Lung (tissue), 12 donors: ENCODE results near the gene CD1D. TPM values are rescaled to one million over a fixed set of nuclear protein-coding genes. Genes with fewer than 3 reads are reported as not detected.
"Not testable (repeated sequence)": the region's sequence is repeated elsewhere in the genome, so short reads cannot be mapped to it uniquely, and the experiment has no call there.

Experiments
- ATAC-seq: fragments of 200-7000 bp; cut with Tn5 transposase; one replicate; pipeline ENCODE4 v1.9.1; 2020; ENCODE audit warnings: moderate number of reproducible peaks; ENCODE audit not compliant: insufficient read depth, low FRiP score
- DNase-seq, 3 donors: peaks; one replicate each; pipeline ENCODE4 v3.0.0-alpha.2; 2013 to 2017
- H3K27ac ChIP-seq, 2 donors: one replicate each; pipeline ENCODE4 v1.5.1; 2013; ENCODE audit warnings: mild to moderate bottlenecking in 2 of 2, moderate library complexity in 2 of 2, control low read depth in 1 of 2, inconsistent platforms in 1 of 2, low read depth in 1 of 2, low read length in 1 of 2
- H3K27me3 ChIP-seq, 3 donors: one replicate each; pipeline ENCODE4 v1.5.1; 2013; ENCODE audit warnings: low read length in 2 of 3; ENCODE audit not compliant: control insufficient read depth in 3 of 3, insufficient read depth in 3 of 3
- H3K36me3 ChIP-seq, 4 donors: one replicate each; pipeline ENCODE4 v1.5.1; 2013; ENCODE audit warnings: low read length in 4 of 4, mild to moderate bottlenecking in 1 of 4, moderate library complexity in 1 of 4; ENCODE audit not compliant: control insufficient read depth in 4 of 4, insufficient read depth in 4 of 4
- H3K4me1 ChIP-seq, 5 donors: one replicate each; pipeline ENCODE4 v1.5.1; 2013; ENCODE audit warnings: low read length in 5 of 5, mild to moderate bottlenecking in 2 of 5, moderate library complexity in 1 of 5; ENCODE audit not compliant: control insufficient read depth in 5 of 5, insufficient read depth in 5 of 5
- H3K4me3 ChIP-seq: one replicate; pipeline ENCODE4 v1.5.1; 2013; ENCODE audit warnings: mild to moderate bottlenecking, control low read depth, moderate library complexity
- H3K9ac ChIP-seq, 2 donors: one replicate each; pipeline ENCODE4 v1.5.1; 2013; ENCODE audit warnings: low read length in 2 of 2, control low read depth in 1 of 2; ENCODE audit not compliant: insufficient read depth in 1 of 2
- H3K9me3 ChIP-seq, 4 donors: one replicate each; pipeline ENCODE4 v1.5.1; 2013; ENCODE audit warnings: low read length in 3 of 4, mild to moderate bottlenecking in 1 of 4, moderate library complexity in 1 of 4; ENCODE audit not compliant: control insufficient read depth in 4 of 4, insufficient read depth in 3 of 4
- CTCF ChIP-seq: IDR thresholded peaks from 2 replicates; pipeline ENCODE4 v1.5.1; 2012; ENCODE audit warnings: mild to moderate bottlenecking; ENCODE audit errors: control extremely low read depth, extremely low read depth
- WGBS, 2 donors: extraction: QIAGEN DNeasy Blood & Tissue Kit; methylation state at CpG; one replicate each; pipeline ENCODE4 v1.1.7; 2013; 5-methylcytosine and 5-hydroxymethylcytosine counted together
- polyA plus RNA-seq, 2 donors: library from polyadenylated mRNA; stranded (reverse); fragments of 200-250 nt; gene quantifications; one replicate each; pipeline ENCODE4 v1.2.1, GENCODE V29; 2013
- total RNA-seq, 2 donors: library from RNA; depleted of rRNA in 1 of 2; stranded (reverse); fragments of >200 nt in 1 of 2; gene quantifications; one replicate each; pipeline ENCODE4 v1.2.1, GENCODE V29; 2014 to 2021
- donor health status: control.
- donor health status: control.
- donor health status: Bipolar disorder and iron deficiency.
- donor health status: healthy.
- donor health status: DM: yes; HTN: yes; CAD: no.

CD1D gene
- total and polyA plus RNA-seq, 4 donors = 3.5 to 9.9 (median 4.2) TPM

- 83 to 84% methylated on average over 5 of the region's 5 CpGs for WGBS, 2 donors
- no peak for ATAC-seq
Measured at GRCh38 chr1:158176399-158176798, 4.3 kb upstream of the CD1D start.

GRCh38 chr1:158176849-158177699 is 3.6 kb upstream of the CD1D start:
- not testable (repeated sequence) for H3K36me3 ChIP-seq, H3K4me3 ChIP-seq, H3K9ac ChIP-seq, H3K27ac ChIP-seq, H3K9me3 ChIP-seq, ATAC-seq
- DNase-seq = peak in 2 of 3 donors; percentile 31 to 51
- H3K27me3 ChIP-seq = peaks cover 0 to 30% (median 15%) of the 10 kb centered on the region in 3 donors
- peaks cover 0 to 14% (median 5%) of the 10 kb centered on the region in 5 donors for H3K4me1 ChIP-seq
- WGBS, 2 donors = 62 to 68% methylated on average over 20 of the region's 20 CpGs

More at GRCh38 chr1:158176399-158176798, 4.3 kb upstream of the CD1D start:
- Histone ChIP-seq H3K9me3 (no peaks in the 10 kb centered on the region), H3K4me3 (no peak overlapping the region), H3K9ac (no peak overlapping the region), H3K36me3 (no peaks in the 10 kb centered on the region), H3K27ac (no peak overlapping the region), H3K27me3 (peaks cover 0 to 23% (median 12%) of the 10 kb centered on the region in 3 donors), H3K4me1 (peaks cover 0 to 10% (median 5%) of the 10 kb centered on the region in 5 donors)
- TF ChIP-seq CTCF = no peak
- DNase-seq = no peak

- H3K27me3 ChIP-seq = peaks cover 0 to 38% (median 15%) of the 10 kb centered on the region in 3 donors
- no peaks in the 10 kb centered on the region for H3K9me3 ChIP-seq
- peak overlapping the region in 1 of 2 donors; percentile 23 for H3K9ac ChIP-seq
- peaks cover 0 to 14% (median 5%) of the 10 kb centered on the region in 5 donors for H3K4me1 ChIP-seq
- no peak overlapping the region for H3K27ac ChIP-seq
- DNase-seq (peak; percentile 82 to 90 (median 86)), ATAC-seq (peak; percentile 96)
- no peak overlapping the region for H3K4me3 ChIP-seq
- no peak for TF ChIP-seq CTCF
- 21 to 24% methylated on average over 31 to 34 of the region's 34 CpGs for WGBS, 2 donors
- H3K36me3 ChIP-seq = no peaks in the 10 kb centered on the region
Measured at GRCh38 chr1:158177700-158178450, 2.8 kb upstream of the CD1D start.
